ENCODE results near the gene TMPRSS12. TPM values are rescaled to one million over a fixed set of nuclear protein-coding genes. Genes with fewer than 3 reads are reported as not detected.
"Not testable (repeated sequence)": the region's sequence is repeated elsewhere in the genome, so short reads cannot be mapped to it uniquely, and the experiment has no call there.

The TMPRSS12 gene
- total RNA-seq, 4 donors from 2014 or later, result 1.4 TPM; not detected in 3

DNA sequence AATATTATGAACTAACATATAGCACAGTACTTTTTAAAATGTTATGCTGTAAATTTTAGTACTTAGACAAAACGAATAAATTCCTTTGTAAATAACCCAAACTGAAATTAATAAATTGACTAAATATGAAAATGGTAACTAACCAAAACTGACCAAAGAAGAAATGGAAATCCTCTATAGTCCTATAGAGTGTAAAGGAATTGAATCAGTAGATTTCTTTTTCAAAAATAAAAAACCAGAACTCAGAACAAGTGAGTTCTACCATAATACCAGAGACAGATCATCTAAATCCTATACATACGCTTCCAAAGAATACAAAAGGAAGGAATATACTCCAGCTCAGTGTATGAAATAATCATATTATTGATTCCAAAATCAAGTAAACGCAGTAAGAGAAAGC is 39.8 kb downstream of the TMPRSS12 start:
- no peak for TF ChIP-seq POLR2A (IDR thresholded peaks at IDR 0.05)
- TF ChIP-seq, protein P1, sequence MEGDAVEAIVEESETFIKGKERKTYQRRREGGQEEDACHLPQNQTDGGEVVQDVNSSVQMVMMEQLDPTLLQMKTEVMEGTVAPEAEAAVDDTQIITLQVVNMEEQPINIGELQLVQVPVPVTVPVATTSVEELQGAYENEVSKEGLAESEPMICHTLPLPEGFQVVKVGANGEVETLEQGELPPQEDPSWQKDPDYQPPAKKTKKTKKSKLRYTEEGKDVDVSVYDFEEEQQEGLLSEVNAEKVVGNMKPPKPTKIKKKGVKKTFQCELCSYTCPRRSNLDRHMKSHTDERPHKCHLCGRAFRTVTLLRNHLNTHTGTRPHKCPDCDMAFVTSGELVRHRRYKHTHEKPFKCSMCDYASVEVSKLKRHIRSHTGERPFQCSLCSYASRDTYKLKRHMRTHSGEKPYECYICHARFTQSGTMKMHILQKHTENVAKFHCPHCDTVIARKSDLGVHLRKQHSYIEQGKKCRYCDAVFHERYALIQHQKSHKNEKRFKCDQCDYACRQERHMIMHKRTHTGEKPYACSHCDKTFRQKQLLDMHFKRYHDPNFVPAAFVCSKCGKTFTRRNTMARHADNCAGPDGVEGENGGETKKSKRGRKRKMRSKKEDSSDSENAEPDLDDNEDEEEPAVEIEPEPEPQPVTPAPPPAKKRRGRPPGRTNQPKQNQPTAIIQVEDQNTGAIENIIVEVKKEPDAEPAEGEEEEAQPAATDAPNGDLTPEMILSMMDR (IDR thresholded peaks at IDR 0.05), result no peak
- no peak overlapping the region for H3K4me3 ChIP-seq (ENCODE audit: low read depth, poor library complexity, severe bottlenecking)
- intact Hi-C loops (cut with DNase I; ENCODE audit: low total_unique reads), result no loop called here
- WGBS, 2 donors, result 92 to 95% methylated on average over 3 of the region's 3 CpGs
- no peak for DNase-seq (ENCODE audit: low spot score in 2 of 2)

DNA sequence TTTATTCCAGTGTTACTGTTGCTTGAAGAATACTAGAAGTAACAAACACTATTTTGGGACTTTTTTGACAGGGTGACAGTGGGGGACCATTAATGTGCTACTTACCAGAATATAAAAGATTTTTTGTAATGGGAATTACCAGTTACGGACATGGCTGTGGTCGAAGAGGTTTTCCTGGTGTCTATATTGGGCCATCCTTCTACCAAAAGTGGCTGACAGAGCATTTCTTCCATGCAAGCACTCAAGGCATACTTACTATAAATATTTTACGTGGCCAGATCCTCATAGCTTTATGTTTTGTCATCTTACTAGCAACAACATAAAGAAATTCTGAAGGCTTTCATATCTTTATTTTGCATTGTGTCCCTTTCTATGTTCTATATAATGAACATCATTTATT is 44.5 kb downstream of the TMPRSS12 start:
- no peak overlapping the region for H3K4me3 ChIP-seq (ENCODE audit: low read depth, poor library complexity, severe bottlenecking)
- TF ChIP-seq, protein P1 (IDR thresholded peaks at IDR 0.05), result no peak
- no peak for TF ChIP-seq POLR2A (IDR thresholded peaks at IDR 0.05)
- 82 to 86% methylated on average over 3 of the region's 3 CpGs for WGBS, 2 donors
- DNase-seq (ENCODE audit: low spot score in 2 of 2), result no peak
- intact Hi-C loops (cut with DNase I; ENCODE audit: low total_unique reads), result no loop called here

DNA sequence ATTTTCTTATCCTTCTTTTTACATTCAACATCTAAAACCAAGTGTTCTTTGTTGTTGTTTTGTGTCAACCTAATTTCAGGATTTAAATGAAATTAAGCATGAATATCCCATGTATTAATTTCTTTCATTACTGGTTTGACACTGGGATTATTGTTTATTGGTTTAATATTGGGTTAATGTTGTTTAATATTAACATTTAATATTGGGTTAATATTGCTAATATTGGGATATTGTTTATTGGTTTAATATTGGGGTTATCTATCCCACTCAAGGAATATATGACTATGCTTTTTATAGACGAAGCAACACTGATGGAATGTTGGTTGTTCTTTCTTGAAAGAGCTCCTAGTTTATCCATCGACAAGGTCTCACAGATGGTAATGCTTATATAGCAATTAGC is 45.9 kb downstream of the TMPRSS12 start:
- H3K4me3 ChIP-seq (ENCODE audit: low read depth, poor library complexity, severe bottlenecking), result no peak overlapping the region
- TF ChIP-seq, protein P1 (IDR thresholded peaks at IDR 0.05), result no peak
- no peak for TF ChIP-seq POLR2A (IDR thresholded peaks at IDR 0.05)
- WGBS, 2 donors, result 76 to 80% methylated on average over 2 of the region's 2 CpGs
- DNase-seq (ENCODE audit: low spot score in 2 of 2), result no peak
- intact Hi-C loops (cut with DNase I; ENCODE audit: low total_unique reads), result no loop called here

DNA sequence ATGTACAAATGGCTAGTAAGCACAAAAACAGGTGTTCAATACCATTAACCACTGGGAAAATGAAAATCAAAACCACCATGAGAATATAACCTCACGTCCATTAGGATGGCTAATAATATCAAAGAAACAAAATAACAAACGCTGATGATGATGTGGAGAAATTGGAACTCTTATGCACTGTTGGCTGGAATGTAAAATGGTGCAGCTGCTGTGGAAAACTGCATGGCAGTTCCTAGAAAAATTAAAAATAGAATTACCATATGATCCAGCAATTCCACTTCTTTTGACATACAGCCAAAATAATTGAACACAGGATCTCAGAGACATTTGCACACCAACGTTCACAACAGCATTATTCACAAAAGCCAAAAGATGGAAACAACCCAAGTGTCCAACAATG is 51.5 kb downstream of the TMPRSS12 start:
- intact Hi-C loops (cut with DNase I; ENCODE audit: low total_unique reads), result no loop called here
- no peak for DNase-seq (ENCODE audit: low spot score in 2 of 2)
- WGBS, 2 donors, result 30 to 46% methylated on average over 3 of the region's 3 CpGs
- H3K4me3 ChIP-seq (ENCODE audit: low read depth, poor library complexity, severe bottlenecking), result no peak overlapping the region
- TF ChIP-seq POLR2A (IDR thresholded peaks at IDR 0.05), result no peak
- TF ChIP-seq, protein P1 (IDR thresholded peaks at IDR 0.05), result no peak

DNA sequence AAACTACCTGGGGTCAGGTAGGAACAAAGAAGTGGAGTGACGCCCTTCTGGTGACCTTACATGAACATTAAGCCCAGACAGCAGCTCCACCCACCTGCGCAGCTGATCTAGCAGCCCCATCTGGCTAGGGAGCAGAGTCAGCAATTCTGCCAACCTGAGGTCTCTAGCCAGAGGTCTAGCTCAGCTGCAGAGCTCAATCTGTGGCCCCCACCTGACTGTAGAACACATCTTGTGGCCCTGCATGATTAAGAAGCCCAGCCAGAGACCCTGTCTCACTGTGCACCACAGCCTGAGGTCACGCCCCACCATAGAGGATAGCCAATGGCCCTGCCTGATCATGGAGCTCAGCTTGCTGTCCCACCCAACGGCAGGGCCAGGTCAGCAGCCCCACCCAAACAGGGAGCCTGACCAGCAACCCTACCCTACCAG is 59.0 kb downstream of the TMPRSS12 start:
- TF ChIP-seq, protein P1 (IDR thresholded peaks at IDR 0.05), result no peak
- TF ChIP-seq POLR2A (IDR thresholded peaks at IDR 0.05), result no peak
- no peak overlapping the region for H3K4me3 ChIP-seq (ENCODE audit: low read depth, poor library complexity, severe bottlenecking)
- DNase-seq (ENCODE audit: low spot score in 2 of 2), result no peak
- WGBS, 2 donors, result 71 to 83% methylated on average over 4 of the region's 4 CpGs
- intact Hi-C loops (cut with DNase I; ENCODE audit: low total_unique reads), result no loop called here

DNA sequence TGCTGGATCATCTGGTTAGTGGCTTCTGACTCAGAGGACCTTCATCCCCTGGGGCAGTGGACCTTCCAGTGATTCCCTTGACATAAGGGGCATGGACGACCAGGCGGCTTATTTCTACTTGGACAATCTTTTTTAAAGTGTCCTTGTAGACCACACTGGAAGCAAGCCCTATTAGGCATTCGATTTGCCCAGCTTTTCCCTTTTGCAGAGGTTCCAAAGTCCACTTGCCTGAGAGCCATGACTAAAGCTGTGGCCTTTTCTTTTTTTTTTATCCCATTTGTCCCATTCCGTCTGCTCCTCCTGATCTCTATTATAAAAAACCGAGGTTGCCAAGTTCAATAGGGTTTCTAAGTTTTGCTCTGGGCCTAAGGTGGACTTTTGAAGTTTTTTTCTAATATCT is 65.8 kb downstream of the TMPRSS12 start:
- H3K4me3 ChIP-seq (ENCODE audit: low read depth, poor library complexity, severe bottlenecking); DNase-seq (ENCODE audit: low spot score in 2 of 2); intact Hi-C loops (cut with DNase I; ENCODE audit: low total_unique reads): not testable (repeated sequence)
- WGBS, 2 donors, result 82 to 90% methylated on average over 5 of the region's 5 CpGs

DNA sequence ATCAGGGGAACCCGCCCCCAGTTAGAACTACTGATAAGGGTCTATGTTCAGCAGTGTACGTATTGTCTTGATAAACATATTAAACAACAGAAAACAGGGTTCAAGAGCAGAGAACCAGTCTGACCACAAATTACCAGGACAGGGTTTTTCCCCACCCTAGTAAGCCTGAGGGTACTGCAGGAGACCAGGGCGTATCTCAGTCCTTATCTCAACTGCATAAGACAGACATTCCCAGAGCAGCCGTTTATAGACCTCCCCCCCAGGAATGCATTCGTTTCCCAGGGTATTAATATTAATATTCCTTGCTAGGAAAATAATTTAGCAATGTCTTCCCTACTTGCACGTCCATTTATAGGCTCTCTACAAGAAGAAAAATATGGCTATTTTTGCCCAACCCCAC is 69.6 kb downstream of the TMPRSS12 start:
- DNase-seq (ENCODE audit: low spot score in 2 of 2); H3K4me3 ChIP-seq (ENCODE audit: low read depth, poor library complexity, severe bottlenecking); intact Hi-C loops (cut with DNase I; ENCODE audit: low total_unique reads): not testable (repeated sequence)
- 84 to 89% methylated on average over 6 of the region's 6 CpGs for WGBS, 2 donors
